Amniotic epithelial cell (primary cell): Measurements from ENCODE around the gene GAPDHS.
A peak's percentile ranks its signal among the peaks of the same experiment; 100 is the strongest.

Experiments used
- DNase-seq: peaks from one replicate; pipeline ENCODE4 v3.0.0-alpha.2; 2010; ENCODE audit warnings: low read depth

The GAPDHS gene

GRCh38 chr19:35510626-35510964 is 22.7 kb upstream of the GAPDHS start:
- DNase-seq: no peak

DNA sequence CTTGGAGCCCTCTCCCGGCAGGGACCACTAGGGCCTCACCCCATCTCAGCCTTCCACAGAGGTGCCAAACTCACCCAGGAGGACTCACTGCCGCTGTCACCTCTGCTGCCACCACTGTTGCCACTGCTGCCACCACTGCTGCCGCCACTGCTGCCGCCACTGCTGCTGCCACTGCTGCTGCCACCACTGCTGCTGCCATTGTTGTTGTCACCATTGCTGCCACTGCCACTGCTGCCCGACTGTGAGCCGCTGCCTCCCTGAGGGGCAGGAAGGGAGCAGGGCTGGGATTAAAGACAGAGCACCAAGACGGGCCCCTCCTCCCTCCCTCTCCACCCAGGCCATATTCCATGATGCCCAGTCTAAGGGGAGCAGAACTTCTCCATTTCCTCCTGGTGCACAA is 21.9 kb upstream of the GAPDHS start:
- DNase-seq: no peak

DNA sequence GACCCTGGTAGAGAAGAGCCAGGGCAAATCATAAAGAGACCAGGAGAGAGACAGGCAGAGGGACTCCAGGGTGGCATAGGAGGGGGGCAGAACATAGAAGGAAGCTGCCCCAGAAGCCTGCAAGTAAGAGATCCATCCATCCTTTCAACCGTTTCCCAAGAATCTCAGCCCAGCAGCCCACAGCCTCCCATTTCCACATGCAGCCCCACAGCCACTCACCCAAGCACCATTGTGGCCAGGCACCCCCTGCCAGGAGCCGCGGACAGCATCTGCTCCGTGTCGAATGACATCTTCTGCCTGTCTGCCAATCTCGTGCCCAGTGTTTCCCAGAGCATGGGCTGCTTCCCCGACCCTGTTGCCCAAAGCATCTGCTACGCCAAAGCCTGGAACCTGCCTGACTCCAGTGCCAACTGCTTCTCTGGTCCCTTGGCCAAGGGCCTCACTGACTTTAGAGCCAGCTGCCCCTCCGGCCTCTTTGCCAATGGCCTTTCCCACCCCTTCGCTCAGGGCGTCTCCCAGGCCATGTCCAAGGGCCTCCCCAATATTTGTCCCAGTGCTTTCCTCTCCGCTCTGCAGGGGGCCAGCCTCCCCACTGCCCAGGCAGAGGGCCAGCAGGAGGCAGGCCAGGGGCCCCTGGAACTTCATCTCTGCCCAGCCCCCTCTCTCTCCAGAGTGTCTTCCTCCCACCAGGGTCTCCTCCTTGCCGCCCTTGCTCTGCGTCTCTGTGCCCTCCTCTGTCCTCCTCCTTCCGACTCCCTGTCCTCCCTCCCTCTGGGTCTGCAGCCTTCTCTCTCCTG is 20.2 kb upstream of the GAPDHS start:
- DNase-seq: no peak

GRCh38 chr19:35513628-35514281 is 19.5 kb upstream of the GAPDHS start, which contains the start of gene DMKN:
Gene DMKN, minus strand, starts transcription at chr19:35513649. Its CDS starts 174 bp downstream, at chr19:35513475.
- peak; percentile 75 for DNase-seq

DNA sequence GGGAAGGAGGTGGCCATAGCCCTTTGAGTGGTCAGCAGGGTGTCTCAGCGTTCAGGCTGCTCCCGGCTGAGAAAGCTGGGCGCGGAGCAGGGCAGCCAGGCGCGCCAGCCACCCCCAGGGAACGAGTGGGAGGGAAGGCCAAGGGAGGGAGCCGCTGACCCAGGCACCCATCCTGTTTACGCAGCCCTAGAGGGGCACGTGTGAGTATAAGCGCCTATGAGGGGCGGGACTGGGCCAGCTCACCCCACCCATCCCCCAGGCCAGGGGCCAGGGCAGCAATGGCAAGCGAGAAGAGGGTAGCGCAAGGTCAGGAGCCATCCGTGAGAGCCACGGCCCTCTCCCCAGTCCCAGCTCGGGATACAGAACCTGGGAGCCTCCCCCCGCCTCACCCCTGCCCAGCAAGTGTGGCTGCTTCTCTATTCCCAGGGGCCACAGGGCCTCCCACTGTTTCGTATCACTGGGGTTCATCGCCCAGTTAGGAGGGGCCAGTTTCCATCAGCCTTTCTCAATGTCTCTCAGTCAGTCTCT is 18.9 kb upstream of the GAPDHS start:
- DNase-seq: peak; percentile 64

- no peak for DNase-seq
Observed at GRCh38 chr19:35516310-35516709, 16.9 kb upstream of the GAPDHS start.

DNA sequence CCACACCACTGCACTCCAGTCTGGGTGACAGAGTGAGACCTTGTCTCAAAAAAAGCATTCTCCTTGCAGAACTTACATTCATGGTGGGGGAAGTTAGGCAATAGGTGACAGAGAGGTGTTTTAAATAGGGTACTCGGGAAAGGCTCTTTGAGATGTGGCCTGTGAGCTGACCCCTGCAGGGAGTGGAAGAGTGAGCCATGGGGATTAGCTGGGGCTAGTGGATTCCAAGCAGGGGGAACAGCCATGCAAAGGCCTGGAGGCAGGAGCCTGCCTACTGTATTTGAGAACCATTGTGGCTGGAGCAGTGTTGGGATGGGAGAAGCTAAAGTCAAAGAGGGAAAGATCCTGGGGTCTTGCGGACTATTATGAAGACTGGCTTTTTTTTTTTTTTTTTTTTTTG is 15.9 kb upstream of the GAPDHS start:
- DNase-seq: no peak

GRCh38 chr19:35518313-35518712 is 14.9 kb upstream of the GAPDHS start:
- peak; percentile 96 for DNase-seq

DNA sequence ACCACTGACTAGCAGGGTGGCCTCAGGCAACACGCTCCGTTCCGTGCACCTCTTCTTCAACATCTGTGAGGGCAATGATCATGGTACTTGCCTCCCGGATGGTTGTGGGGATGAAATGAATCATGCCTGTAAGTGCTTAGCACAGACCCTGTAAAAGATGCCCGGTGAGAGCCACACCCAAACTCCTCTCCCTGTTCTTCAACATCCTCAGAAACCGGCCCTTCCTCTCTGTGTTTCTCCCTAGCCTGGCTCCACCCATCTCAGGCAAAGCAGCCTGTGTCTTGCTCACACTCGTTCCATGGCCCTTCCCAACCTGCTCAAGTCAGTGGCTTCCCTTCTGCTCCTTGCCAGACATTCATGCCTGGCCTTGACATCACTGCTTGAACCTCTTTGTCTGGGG is 14.0 kb upstream of the GAPDHS start:
- peak; percentile 9 for DNase-seq

- no peak for DNase-seq
Observed at GRCh38 chr19:35521124-35521743, 12.0 kb upstream of the GAPDHS start.

- no peak for DNase-seq
Observed at GRCh38 chr19:35522745-35523327, 10.4 kb upstream of the GAPDHS start.

GRCh38 chr19:35524181-35524837 is 8.9 kb upstream of the GAPDHS start:
- DNase-seq: no peak

DNA sequence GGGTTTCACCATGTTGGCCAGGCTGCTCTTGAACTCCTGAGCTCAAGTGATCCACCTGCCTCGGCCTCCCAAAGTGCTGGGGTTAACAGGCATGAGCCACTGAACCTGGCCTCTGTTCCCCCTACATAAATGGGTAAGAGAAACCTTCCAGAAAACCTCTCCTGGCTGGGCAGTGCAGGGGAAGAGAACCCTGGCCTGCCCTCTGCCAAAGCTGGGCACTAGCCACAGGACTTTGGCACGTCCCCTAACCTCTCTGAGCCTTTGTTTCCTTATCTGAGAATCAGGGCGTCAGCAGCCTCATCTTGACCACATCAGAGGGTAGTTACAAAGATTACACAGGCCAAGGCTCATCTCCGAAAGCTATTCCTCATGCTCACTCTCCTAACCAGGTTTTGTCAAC is 7.4 kb upstream of the GAPDHS start:
- DNase-seq: no peak

GRCh38 chr19:35528218-35529038 is 4.8 kb upstream of the GAPDHS start, which contains the start of gene SBSN:
Gene SBSN, minus strand, starts transcription at chr19:35528311. Its CDS starts 30 bp downstream, at chr19:35528281.
- peak; percentile 88 for DNase-seq

DNA sequence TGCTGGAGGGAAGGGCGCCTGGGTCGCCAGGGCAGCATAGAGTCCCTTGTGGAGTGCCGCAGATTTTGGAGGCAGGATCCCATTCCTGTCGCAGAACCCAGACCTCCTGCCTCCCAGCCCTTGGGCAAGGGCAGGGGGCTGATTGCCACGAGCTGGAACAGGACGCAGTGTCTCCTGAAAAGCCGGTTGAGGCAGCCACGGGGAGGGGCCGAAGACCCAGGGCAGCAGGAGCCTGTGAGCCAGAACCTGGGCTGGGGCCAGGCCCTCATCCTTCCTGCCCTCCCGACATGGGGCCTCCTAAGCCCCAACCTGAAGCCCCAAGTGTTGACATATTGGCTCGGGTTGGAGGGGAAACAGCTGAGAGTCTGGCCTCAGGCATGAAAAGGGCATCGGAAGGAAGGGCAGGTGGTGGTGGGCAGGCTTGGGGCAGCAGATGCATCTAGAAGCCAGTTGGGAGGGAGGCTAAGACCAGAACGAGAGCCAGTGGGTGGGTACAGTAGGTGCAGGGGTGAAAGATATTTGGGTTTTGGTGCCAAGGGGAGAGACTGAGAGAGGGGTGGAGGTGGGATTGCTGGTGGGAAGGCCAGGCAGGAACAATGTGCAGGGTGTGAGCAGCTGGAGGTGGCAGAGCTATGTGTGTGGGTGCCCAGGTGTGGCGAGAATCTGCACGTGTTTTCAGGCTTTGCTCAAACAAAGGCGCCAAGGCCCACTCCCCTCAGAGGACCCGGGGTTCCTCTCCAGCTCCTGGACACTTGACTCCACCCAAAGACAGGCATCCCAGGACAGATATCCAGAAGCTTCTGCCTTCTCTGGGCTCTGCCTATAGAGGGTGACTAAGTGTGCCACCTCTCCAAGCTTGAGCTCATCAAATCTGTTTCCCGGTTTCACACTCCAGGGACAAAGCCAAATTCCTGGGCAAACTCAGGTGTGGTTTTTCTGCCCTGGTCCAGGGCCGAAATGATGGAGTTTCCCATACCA is 3.7 kb upstream of the GAPDHS start:
- DNase-seq: no peak

- DNase-seq: no peak
Observed at GRCh38 chr19:35531291-35531690, 2.0 kb upstream of the GAPDHS start.

- DNase-seq: peak; percentile 28
Observed at GRCh38 chr19:35533822-35534392, 651 bp downstream of the GAPDHS start.

DNA sequence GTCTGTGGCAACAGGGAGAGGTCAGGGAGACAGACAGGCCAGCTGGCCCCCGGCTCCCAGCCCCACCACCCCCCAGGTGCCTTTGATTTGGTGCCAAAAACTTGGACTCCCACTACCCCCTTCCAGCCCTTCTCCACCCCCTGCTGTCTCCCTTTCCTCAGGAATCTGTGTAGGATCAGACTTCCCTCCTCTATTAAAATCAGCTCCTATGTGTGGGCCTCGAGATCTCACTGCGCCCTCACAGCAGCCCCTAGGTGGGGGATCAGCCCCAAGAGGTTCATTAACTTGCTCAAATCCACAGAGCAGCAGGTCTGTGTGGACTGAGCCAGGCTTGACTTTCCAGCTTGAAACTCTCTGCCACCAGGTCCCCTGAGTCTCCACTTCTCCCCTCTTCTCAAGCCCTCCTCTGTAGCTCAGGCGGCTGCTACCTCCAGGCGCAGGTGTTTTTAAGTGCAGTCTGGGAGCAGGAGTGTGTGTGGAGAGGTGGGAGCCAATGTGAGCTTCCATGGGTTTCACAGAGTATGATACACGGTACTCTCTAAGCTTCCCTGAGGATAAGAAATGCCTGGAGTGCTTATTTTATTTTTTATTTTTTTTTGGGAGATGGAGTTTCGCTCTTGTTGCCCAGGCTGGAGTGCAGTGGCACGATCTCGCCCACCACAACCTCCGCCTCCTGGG is 1.7 kb downstream of the GAPDHS start:
- DNase-seq: no peak

DNA sequence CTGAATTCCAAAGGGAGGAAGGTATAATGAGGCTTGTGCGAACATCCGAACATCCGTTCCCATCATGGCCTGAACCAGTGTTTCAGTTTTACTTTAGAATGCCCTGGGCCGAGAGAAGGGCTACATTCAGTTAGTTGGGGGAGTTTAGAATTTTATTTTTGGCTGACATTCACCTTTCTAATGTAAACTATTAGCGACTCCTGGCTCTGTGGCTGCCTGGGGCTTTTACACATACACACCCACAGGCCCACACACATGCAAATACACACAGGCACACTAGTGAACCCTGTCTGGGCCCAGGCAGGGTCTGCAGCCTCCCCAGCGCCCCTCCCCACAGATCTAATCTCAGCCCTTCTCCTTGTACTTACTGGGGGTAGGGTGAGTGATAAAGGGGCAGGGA is 6.1 kb downstream of the GAPDHS start:
- DNase-seq: no peak
